ENCODE data around the gene SCIMP.

SCIMP gene
- 0 to 0.19 (median 0) reads per million in 3 donors for total RNA-seq

GRCh38 chr17:5234645-5235576 lies at the start of gene SCIMP:
Gene SCIMP, minus strand, starts transcription at chr17:5234860. Its CDS starts 105 bp downstream, at chr17:5234755.
- Histone ChIP-seq H3K36me3 (ENCODE audit: control insufficient read depth, insufficient read depth, low read length) (no peaks in the 10 kb centered on the region), H3K4me3 (ENCODE audit: insufficient read depth, low read depth, low read length, poor library complexity, severe bottlenecking) (no peak within 1 kb of the TSS), H3K27me3 (replicated peaks; ENCODE audit: control insufficient read depth, insufficient read depth, low read length, poor library complexity, severe bottlenecking) (no peaks in the 10 kb centered on the region), H3K27ac (ENCODE audit: insufficient read depth, low read length, poor library complexity, severe bottlenecking) (no peak within 1 kb of the TSS), H3K9me3 (ENCODE audit: control insufficient read depth, low read length) (no peaks in the 10 kb centered on the region), H3K4me1 (ENCODE audit: control insufficient read depth, insufficient read depth, low read length, poor library complexity, severe bottlenecking) (no peaks in the 10 kb centered on the region)
- no peak for DNase-seq

GRCh38 chr17:5283571-5284315 lies 49.1 kb upstream of the SCIMP start:
- Histone ChIP-seq H3K4me1 (ENCODE audit: control insufficient read depth, insufficient read depth, low read length, poor library complexity, severe bottlenecking) (peaks cover 12% of the 10 kb centered on the region), H3K9me3 (ENCODE audit: control insufficient read depth, low read length) (no peaks in the 10 kb centered on the region), H3K27ac (ENCODE audit: insufficient read depth, low read length, poor library complexity, severe bottlenecking) (no peak overlapping the region), H3K36me3 (ENCODE audit: control insufficient read depth, insufficient read depth, low read length) (no peaks in the 10 kb centered on the region), H3K27me3 (replicated peaks; ENCODE audit: control insufficient read depth, insufficient read depth, low read length, poor library complexity, severe bottlenecking) (no peaks in the 10 kb centered on the region), H3K4me3 (ENCODE audit: insufficient read depth, low read depth, low read length, poor library complexity, severe bottlenecking) (peak overlapping the region; percentile 53)
- DNase-seq: no peak

GRCh38 chr17:5282642-5283217 lies 48.1 kb upstream of the SCIMP start:
- Histone ChIP-seq H3K4me3 (ENCODE audit: insufficient read depth, low read depth, low read length, poor library complexity, severe bottlenecking) (peak overlapping the region; percentile 53), H3K27me3 (replicated peaks; ENCODE audit: control insufficient read depth, insufficient read depth, low read length, poor library complexity, severe bottlenecking) (no peaks in the 10 kb centered on the region), H3K4me1 (ENCODE audit: control insufficient read depth, insufficient read depth, low read length, poor library complexity, severe bottlenecking) (peaks cover 10% of the 10 kb centered on the region), H3K9me3 (ENCODE audit: control insufficient read depth, low read length) (no peaks in the 10 kb centered on the region), H3K36me3 (ENCODE audit: control insufficient read depth, insufficient read depth, low read length) (no peaks in the 10 kb centered on the region), H3K27ac (ENCODE audit: insufficient read depth, low read length, poor library complexity, severe bottlenecking) (no peak overlapping the region)
- peak in 2 of 3 donors; percentile 18 to 23 for DNase-seq

- H3K9me3 ChIP-seq (ENCODE audit: control insufficient read depth, low read length): no peaks in the 10 kb centered on the region
- peaks cover 9% of the 10 kb centered on the region for H3K4me1 ChIP-seq (ENCODE audit: control insufficient read depth, insufficient read depth, low read length, poor library complexity, severe bottlenecking)
- H3K27me3 ChIP-seq (replicated peaks; ENCODE audit: control insufficient read depth, insufficient read depth, low read length, poor library complexity, severe bottlenecking): no peaks in the 10 kb centered on the region
- peak within 1 kb of the TSS; percentile 65 for H3K27ac ChIP-seq (ENCODE audit: insufficient read depth, low read length, poor library complexity, severe bottlenecking)
- no peaks in the 10 kb centered on the region for H3K36me3 ChIP-seq (ENCODE audit: control insufficient read depth, insufficient read depth, low read length)
- peak within 1 kb of the TSS; percentile 62 for H3K4me3 ChIP-seq (ENCODE audit: insufficient read depth, low read depth, low read length, poor library complexity, severe bottlenecking)
- peak; percentile 85 to 94 (median 92) for DNase-seq
Measured at GRCh38 chr17:5281814-5282641, 47.4 kb upstream of the SCIMP start, which contains the start of gene RABEP1. Gene RABEP1, plus strand, starts transcription at chr17:5282284. Its CDS starts 203 bp downstream, at chr17:5282487.

- H3K36me3 ChIP-seq (ENCODE audit: control insufficient read depth, insufficient read depth, low read length): no peaks in the 10 kb centered on the region
- no peaks in the 10 kb centered on the region for H3K9me3 ChIP-seq (ENCODE audit: control insufficient read depth, low read length)
- H3K27ac ChIP-seq (ENCODE audit: insufficient read depth, low read length, poor library complexity, severe bottlenecking): no peak overlapping the region
- no peak overlapping the region for H3K4me3 ChIP-seq (ENCODE audit: insufficient read depth, low read depth, low read length, poor library complexity, severe bottlenecking)
- DNase-seq: no peak
- H3K27me3 ChIP-seq (replicated peaks; ENCODE audit: control insufficient read depth, insufficient read depth, low read length, poor library complexity, severe bottlenecking): no peaks in the 10 kb centered on the region
- no peaks in the 10 kb centered on the region for H3K4me1 ChIP-seq (ENCODE audit: control insufficient read depth, insufficient read depth, low read length, poor library complexity, severe bottlenecking)
Measured at GRCh38 chr17:5272322-5272721, 37.7 kb upstream of the SCIMP start.

GRCh38 chr17:5269241-5269960 lies 34.7 kb upstream of the SCIMP start:
- Histone ChIP-seq H3K36me3 (ENCODE audit: control insufficient read depth, insufficient read depth, low read length) (no peaks in the 10 kb centered on the region), H3K4me3 (ENCODE audit: insufficient read depth, low read depth, low read length, poor library complexity, severe bottlenecking) (no peak overlapping the region), H3K27ac (ENCODE audit: insufficient read depth, low read length, poor library complexity, severe bottlenecking) (no peak overlapping the region), H3K4me1 (ENCODE audit: control insufficient read depth, insufficient read depth, low read length, poor library complexity, severe bottlenecking) (no peaks in the 10 kb centered on the region), H3K27me3 (replicated peaks; ENCODE audit: control insufficient read depth, insufficient read depth, low read length, poor library complexity, severe bottlenecking) (no peaks in the 10 kb centered on the region), H3K9me3 (ENCODE audit: control insufficient read depth, low read length) (no peaks in the 10 kb centered on the region)
- no peak for DNase-seq

- no peaks in the 10 kb centered on the region for H3K4me1 ChIP-seq (ENCODE audit: control insufficient read depth, insufficient read depth, low read length, poor library complexity, severe bottlenecking)
- H3K4me3 ChIP-seq (ENCODE audit: insufficient read depth, low read depth, low read length, poor library complexity, severe bottlenecking): no peak overlapping the region
- no peak for DNase-seq
- H3K27ac ChIP-seq (ENCODE audit: insufficient read depth, low read length, poor library complexity, severe bottlenecking): no peak overlapping the region
- H3K27me3 ChIP-seq (replicated peaks; ENCODE audit: control insufficient read depth, insufficient read depth, low read length, poor library complexity, severe bottlenecking): no peaks in the 10 kb centered on the region
- H3K9me3 ChIP-seq (ENCODE audit: control insufficient read depth, low read length): no peaks in the 10 kb centered on the region
- no peaks in the 10 kb centered on the region for H3K36me3 ChIP-seq (ENCODE audit: control insufficient read depth, insufficient read depth, low read length)
Measured at GRCh38 chr17:5264893-5265292, 30.2 kb upstream of the SCIMP start.

GRCh38 chr17:5263441-5263840 lies 28.8 kb upstream of the SCIMP start:
- no peaks in the 10 kb centered on the region for H3K36me3 ChIP-seq (ENCODE audit: control insufficient read depth, insufficient read depth, low read length)
- no peak overlapping the region for H3K4me3 ChIP-seq (ENCODE audit: insufficient read depth, low read depth, low read length, poor library complexity, severe bottlenecking)
- no peaks in the 10 kb centered on the region for H3K9me3 ChIP-seq (ENCODE audit: control insufficient read depth, low read length)
- no peak for DNase-seq
- no peaks in the 10 kb centered on the region for H3K27me3 ChIP-seq (replicated peaks; ENCODE audit: control insufficient read depth, insufficient read depth, low read length, poor library complexity, severe bottlenecking)
- no peak overlapping the region for H3K27ac ChIP-seq (ENCODE audit: insufficient read depth, low read length, poor library complexity, severe bottlenecking)
- no peaks in the 10 kb centered on the region for H3K4me1 ChIP-seq (ENCODE audit: control insufficient read depth, insufficient read depth, low read length, poor library complexity, severe bottlenecking)

All from effector memory CD4-positive, alpha-beta T cell (primary cell).